ENCODE measurements around the gene CCDC158.
"Not testable (repeated sequence)": the region's sequence is repeated elsewhere in the genome, so short reads cannot be mapped to it uniquely, and the experiment has no call there.

Gene CCDC158

GRCh38 chr4:76420762-76421581 is at the start of gene CCDC158:
Gene CCDC158, minus strand, starts transcription at chr4:76421141. Its CDS starts 17,934 bp downstream, at chr4:76403207.
- intact Hi-C loops (cut with DNase I), result no loop called here
- peak in 1 of 42 donors; percentile 32 for DNase-seq

- no peak for DNase-seq
- intact Hi-C loops (cut with DNase I), result no loop called here
Measured at GRCh38 chr4:76470532-76470931, 49.6 kb upstream of the CCDC158 start.

GRCh38 chr4:76470064-76470463 is 49.1 kb upstream of the CCDC158 start:
- no peak for DNase-seq
- intact Hi-C loops (cut with DNase I), result no loop called here

DNA sequence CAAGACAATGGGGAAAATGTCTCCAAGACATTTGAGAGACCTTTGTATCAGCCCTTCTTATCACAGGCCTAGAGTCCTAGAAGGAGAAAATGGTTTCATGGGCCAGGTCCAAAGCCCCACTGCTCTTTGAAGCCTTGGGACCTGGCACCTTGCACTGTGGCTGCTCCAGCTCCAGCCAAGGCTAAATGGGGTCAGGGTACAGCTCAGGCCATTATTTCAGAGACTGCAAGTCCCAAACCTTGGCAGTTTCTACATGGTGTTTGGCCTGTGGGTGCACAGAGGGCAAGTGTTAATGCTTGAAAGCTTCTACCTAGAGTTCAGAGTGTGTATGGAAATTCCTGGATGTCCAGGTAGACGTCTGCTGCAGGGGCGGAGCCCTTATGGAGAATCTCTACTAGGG is 42.6 kb upstream of the CCDC158 start:
- no peak for DNase-seq
- intact Hi-C loops (cut with DNase I), result no loop called here

DNA sequence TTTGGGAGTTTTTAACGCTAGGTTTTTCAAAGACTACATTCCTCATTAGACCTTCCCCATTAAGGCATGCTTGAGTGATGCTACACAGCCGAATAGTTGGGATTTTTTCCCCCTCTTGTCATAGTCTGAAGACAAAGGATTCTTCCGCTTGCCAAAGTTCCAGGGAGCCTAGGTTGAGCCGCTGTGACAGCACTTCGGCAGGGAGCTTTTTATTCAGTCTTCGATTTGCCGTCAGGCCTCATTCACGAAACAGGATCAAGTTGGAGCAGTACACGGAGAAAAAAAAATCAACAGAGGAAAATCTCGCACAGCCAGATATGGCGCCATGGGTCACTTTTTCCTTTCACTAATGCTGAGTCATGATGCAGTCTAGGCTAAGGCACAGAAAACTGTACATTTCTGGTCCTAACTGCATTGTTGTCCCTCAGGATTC is 38.4 kb upstream of the CCDC158 start:
- intact Hi-C loops (cut with DNase I), result no loop called here
- DNase-seq, result peak in 1 of 42 donors; percentile 43

- DNase-seq, result no peak
- intact Hi-C loops (cut with DNase I), result no loop called here
Measured at GRCh38 chr4:76458825-76459224, 37.9 kb upstream of the CCDC158 start.

GRCh38 chr4:76458297-76458696 is 37.4 kb upstream of the CCDC158 start:
- intact Hi-C loops (cut with DNase I), result no loop called here
- DNase-seq, result no peak

DNA sequence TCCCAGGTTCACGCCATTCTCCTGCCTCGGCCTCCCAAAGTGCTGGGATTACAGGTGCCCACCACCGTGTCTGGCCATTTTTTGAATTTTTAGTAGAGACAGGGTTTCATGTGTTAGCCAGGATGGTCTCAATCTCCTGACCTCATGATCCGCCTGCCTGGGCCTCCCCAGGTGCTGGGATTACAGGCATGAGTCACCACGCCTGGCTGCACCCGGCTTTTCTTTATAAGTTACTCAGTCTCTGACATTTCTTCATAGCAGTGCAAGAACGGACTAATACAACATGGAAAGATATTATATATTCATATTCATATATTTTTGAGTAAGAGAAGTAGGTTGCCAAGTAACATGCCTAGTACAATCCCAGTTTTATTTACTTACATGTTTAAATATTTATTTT is 36.9 kb upstream of the CCDC158 start:
- no peak for DNase-seq
- intact Hi-C loops (cut with DNase I), result no loop called here

DNA sequence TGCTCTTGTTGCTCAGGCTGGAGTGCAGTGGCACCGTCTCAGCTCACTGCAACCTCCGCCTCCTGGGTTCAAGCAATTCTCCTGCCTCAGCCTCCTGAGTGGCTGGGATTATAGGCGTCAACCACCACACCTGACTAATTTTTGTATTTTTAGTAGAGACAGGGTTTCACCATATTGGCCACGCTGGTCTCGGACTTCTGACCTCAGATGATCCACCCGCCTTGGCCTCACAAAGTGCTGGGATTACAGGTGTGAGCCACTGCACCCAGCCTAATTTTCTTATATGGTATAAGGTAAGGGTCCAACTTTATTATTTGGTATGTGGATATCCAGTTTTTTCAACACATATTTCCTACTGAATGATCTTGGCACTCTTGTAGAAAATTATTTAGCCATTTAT is 33.1 kb upstream of the CCDC158 start:
- DNase-seq; intact Hi-C loops (cut with DNase I): not testable (repeated sequence)

- no peak for DNase-seq
- intact Hi-C loops (cut with DNase I), result no loop called here
Measured at GRCh38 chr4:76453232-76453631, 32.3 kb upstream of the CCDC158 start.

DNA sequence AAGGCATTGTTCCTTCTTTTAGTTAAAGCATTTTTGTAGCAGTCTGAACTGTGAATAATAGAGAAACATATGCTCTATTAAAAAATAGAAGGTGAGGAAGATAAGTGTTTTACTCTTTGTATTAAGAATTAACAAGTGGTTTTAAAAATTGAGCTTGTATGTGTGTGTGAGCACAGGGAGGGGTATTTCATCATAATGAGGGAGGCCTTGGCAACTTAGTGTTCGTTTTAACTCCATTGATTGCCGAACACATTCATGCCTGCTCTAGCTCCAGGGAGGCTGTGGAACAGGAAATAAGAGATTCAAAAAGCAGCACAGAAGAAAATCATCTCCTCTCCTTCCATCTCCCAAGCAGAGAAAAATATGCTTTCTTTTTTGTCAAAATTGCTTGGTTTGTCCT is 28.9 kb upstream of the CCDC158 start:
- intact Hi-C loops (cut with DNase I), result no loop called here
- DNase-seq, result no peak

DNA sequence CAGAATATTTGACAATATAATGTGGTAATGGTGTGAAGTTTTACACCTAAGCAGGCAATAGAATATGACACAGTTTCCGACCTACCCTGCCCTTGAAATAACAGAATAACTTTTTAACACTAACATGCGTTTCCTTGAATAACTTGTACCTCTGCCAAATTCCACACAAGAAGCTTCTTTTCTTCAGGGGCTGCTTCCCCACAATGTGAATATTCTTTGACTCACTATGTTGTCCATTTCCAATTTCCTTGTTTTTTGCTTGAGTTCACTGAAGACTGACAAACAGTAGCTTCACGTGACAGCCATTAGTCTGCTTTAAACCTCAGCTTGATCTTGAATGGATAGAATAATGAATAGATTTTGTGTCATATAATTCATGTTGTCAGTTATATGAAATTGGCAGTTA is 28.4 kb upstream of the CCDC158 start:
- intact Hi-C loops (cut with DNase I), result no loop called here
- no peak for DNase-seq

- no peak for DNase-seq
- intact Hi-C loops (cut with DNase I), result no loop called here
Measured at GRCh38 chr4:76448211-76448610, 27.3 kb upstream of the CCDC158 start.

DNA sequence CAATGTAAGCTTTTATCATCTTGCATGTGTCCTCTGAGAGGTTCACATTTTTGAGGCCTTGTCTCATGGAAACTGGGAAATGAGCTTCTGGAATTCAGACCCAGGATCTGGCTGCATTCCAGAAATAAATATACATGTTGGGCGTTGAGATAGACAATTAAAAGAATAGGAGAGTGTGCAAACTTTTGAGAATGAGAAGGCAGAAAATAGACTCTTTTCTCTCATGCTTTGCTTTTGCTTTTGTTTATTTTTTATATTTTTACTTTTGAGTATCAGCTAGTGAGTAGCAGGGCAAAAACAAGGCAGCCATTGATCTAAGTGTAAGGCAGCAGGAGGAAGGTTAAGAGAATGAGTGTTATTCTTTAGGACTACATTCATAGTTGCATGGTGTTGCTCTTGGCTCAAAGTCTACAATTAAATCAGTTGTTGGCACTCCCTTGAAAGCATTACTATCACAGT is 26.5 kb upstream of the CCDC158 start:
- no peak for DNase-seq
- intact Hi-C loops (cut with DNase I), result no loop called here

GRCh38 chr4:76445911-76446310 is 25.0 kb upstream of the CCDC158 start:
- DNase-seq, result no peak
- intact Hi-C loops (cut with DNase I), result no loop called here

DNA sequence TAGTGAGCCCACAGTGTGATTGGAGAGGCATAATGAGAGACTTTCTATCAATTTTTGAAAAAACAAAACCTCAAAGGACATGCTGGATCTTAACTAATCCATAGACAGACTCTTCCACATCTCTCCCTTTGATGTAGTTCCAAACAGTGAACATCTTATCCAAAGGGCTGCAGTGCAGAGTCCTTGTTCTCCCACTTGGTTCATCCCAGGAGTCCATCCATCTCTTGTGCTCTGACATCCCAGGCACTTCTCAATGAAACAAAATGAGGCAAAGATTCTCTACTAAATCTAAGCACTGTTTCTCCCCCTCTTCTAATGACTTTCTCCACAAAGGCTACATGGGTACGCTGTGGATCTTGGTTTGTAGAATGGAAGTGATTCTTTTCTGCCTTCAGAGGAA is 22.4 kb upstream of the CCDC158 start:
- no peak for DNase-seq
- intact Hi-C loops (cut with DNase I), result no loop called here

GRCh38 chr4:76442807-76443206 is 21.9 kb upstream of the CCDC158 start:
- intact Hi-C loops (cut with DNase I), result no loop called here
- DNase-seq, result no peak

DNA sequence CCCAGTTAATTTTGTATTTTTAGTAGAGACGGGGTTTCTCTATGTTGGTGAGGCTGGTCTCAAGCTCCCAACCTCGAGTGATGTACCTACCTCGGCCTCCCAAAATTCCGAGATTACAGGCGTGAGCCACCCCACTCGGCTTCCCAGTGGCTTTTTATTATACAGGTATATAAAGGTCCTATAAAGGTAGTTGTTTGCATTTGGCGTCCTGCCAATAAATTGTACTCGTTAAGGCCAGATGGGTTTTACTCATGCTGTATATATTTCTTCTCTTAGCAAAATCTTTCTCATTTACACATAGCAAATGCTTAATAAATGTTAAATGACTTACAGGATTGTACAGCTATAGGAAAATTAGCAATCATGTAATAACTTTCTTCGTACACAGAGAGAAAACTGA is 20.9 kb upstream of the CCDC158 start:
- intact Hi-C loops (cut with DNase I), result no loop called here
- DNase-seq, result no peak

DNA sequence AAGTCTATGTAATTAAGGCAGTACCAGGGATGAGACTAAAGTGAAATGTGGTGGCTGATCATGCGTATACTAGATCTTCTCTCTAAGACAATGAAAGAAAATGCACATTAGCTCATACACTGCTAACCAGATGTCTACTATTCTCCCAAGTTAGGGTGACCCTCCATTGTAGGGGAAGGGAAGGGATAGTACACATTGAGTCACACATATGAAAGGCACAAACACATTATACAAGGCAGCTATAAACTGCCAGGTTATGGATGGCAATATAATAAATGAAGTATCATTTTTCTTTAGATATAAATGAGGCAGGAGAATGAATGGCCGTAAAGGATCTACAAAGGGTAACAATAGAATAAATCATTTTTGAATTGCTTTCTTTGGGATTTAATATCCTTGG is 18.6 kb upstream of the CCDC158 start:
- intact Hi-C loops (cut with DNase I), result loop anchor here (5.0 kb wide), 1 partner anchor 58 kb away; no protein-coding TSS in a partner anchor

GRCh38 chr4:76435528-76436319 is 14.8 kb upstream of the CCDC158 start:
- no peak for DNase-seq
- intact Hi-C loops (cut with DNase I), result loop anchor here (5.0 kb wide), 1 partner anchor 62 kb away; no protein-coding TSS in a partner anchor

More for the DNA sequence above, 18.6 kb upstream of the CCDC158 start:
- no peak for DNase-seq
